GM19023 (cell line): ENCODE results near the gene BMERB1.
"Not testable (repeated sequence)": the region's sequence is repeated elsewhere in the genome, so short reads cannot be mapped to it uniquely, and the experiment has no call there.

Experiments
- ATAC-seq: cut with Tn5 transposase; IDR thresholded peaks from one replicate; pipeline ENCODE4 v1.9.1; 2021; ENCODE audit warnings: mild to moderate bottlenecking, moderate library complexity; ENCODE audit not compliant: unreplicated experiment

Gene BMERB1

GRCh38 chr16:15607221-15607699 lies 172.9 kb downstream of the BMERB1 start:
- not testable (repeated sequence) for ATAC-seq

GRCh38 chr16:15607700-15608396 lies 173.5 kb downstream of the BMERB1 start:
- ATAC-seq, result no peak

- no peak for ATAC-seq
These were observed 174.3 kb downstream of the BMERB1 start for GRCh38 chr16:15608398-15609285.

- no peak for ATAC-seq
These were observed 174.9 kb downstream of the BMERB1 start for GRCh38 chr16:15609286-15609649.

- ATAC-seq, result no peak
These were observed 176.0 kb downstream of the BMERB1 start for GRCh38 chr16:15610369-15610871.

- no peak for ATAC-seq
These were observed 177.2 kb downstream of the BMERB1 start for GRCh38 chr16:15611610-15612009.

GRCh38 chr16:15613676-15614075 lies 179.3 kb downstream of the BMERB1 start:
- no peak for ATAC-seq

GRCh38 chr16:15616012-15616411 lies 181.6 kb downstream of the BMERB1 start:
- ATAC-seq, result no peak

- ATAC-seq, result no peak
These were observed 182.2 kb downstream of the BMERB1 start for GRCh38 chr16:15616475-15617165.

- no peak for ATAC-seq
These were observed 183.5 kb downstream of the BMERB1 start for GRCh38 chr16:15617901-15618300.

GRCh38 chr16:15618392-15618791 lies 184.0 kb downstream of the BMERB1 start:
- ATAC-seq, result no peak

- no peak for ATAC-seq
These were observed 186.3 kb downstream of the BMERB1 start for GRCh38 chr16:15620611-15621195.

GRCh38 chr16:15621456-15621855 lies 187.1 kb downstream of the BMERB1 start:
- no peak for ATAC-seq

- no peak for ATAC-seq
These were observed 187.5 kb downstream of the BMERB1 start for GRCh38 chr16:15621889-15622288.

GRCh38 chr16:15631730-15632409 lies 197.5 kb downstream of the BMERB1 start:
- ATAC-seq, result no peak

- no peak for ATAC-seq
These were observed 201.5 kb downstream of the BMERB1 start for GRCh38 chr16:15635926-15636325.

GRCh38 chr16:15636392-15636873 lies 202.0 kb downstream of the BMERB1 start:
- ATAC-seq, result no peak
